ENCODE results near the gene SLC8A2.

The SLC8A2 gene

DNA sequence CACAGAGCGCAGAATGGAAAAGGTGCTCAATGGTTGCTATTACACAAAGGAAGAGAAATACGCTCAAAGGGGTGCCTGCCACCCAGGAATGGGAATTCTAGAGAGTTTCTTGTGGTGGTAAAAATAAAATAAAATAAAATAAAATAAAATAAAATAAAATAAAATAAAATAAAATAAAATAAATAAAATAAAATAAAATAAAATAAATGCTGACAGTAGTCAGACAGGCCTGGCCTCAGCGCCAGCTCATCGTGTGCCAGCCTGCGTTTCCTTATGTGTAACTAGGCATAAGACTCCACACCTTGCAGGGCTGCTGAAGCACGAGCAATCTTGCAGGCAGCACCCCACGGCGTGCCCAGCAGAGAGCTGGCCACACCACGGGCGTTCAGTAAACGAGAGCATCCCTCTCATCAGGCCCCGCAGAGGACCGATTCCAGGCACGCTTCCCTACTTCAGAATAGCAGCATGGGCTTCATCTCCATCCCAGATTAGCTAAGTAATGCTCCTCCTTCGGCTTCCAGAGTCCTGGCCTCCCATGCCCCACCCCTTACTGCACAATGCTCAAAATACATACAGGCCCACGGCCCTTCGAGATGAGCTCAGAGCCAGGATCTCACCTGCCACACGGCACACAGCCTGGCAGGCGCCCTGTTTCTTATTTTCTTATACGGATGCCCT, 37.6 kb upstream of the SLC8A2 start:
- TF ChIP-seq CTCF (IDR thresholded peaks at IDR 0.05; ENCODE audit: extremely low read depth, missing control alignments) = no peak
- DNase-seq (ENCODE audit: low spot score) = no peak

DNA sequence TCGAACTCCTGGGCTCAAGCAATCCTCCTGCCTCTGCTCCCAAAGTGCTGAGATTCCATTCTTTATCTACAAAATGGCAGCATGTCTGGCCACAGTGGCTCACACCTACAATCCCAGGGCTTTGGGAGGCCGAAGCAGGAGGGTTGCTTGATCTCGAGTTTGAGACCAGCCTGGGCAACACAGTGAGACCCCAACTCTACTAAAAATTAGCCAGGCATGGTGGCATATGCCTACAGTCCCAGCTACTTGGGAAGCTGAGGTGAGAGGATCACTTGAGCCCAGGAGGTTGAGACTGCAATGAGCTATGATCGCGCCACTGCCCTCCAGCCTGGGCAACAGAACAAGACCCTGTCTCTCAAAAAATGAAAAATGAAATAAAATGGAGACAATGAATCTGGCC, 37.0 kb upstream of the SLC8A2 start:
- no peak for TF ChIP-seq CTCF (IDR thresholded peaks at IDR 0.05; ENCODE audit: extremely low read depth, missing control alignments)
- DNase-seq (ENCODE audit: low spot score) = no peak

- no peak for DNase-seq (ENCODE audit: low spot score)
Measured at GRCh38 chr19:47507924-47508553, 36.3 kb upstream of the SLC8A2 start.

GRCh38 chr19:47507012-47507411, 35.3 kb upstream of the SLC8A2 start:
- no peak for DNase-seq (ENCODE audit: low spot score)
- no peak for TF ChIP-seq CTCF (IDR thresholded peaks at IDR 0.05; ENCODE audit: extremely low read depth, missing control alignments)

More at GRCh38 chr19:47507924-47508553, 36.3 kb upstream of the SLC8A2 start:
- no peak for TF ChIP-seq CTCF (IDR thresholded peaks at IDR 0.05; ENCODE audit: extremely low read depth, missing control alignments)

GRCh38 chr19:47506459-47506858, 34.8 kb upstream of the SLC8A2 start:
- DNase-seq (ENCODE audit: low spot score) = no peak

DNA sequence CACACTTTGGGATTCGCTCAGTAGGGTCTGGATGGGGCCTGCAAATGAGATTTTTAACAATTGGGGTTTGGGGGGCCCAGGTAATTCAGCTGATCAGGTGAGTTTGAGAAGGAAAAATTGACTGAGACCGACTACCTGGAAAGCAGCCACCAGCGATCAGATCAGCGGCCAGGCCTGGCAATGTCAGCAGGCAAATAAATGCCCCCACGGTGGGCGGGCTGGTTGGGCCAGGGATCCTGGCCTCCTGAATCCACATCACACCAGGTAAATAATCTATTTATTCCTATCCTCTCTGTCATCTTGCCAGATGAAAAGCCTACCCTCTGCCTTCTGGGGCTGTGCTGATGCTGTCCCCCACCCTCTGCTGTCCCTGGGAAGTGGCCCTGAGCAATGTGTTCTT, 33.8 kb upstream of the SLC8A2 start:
- no peak for DNase-seq (ENCODE audit: low spot score)
- no peak for TF ChIP-seq CTCF (IDR thresholded peaks at IDR 0.05; ENCODE audit: extremely low read depth, missing control alignments)

More at GRCh38 chr19:47506459-47506858, 34.8 kb upstream of the SLC8A2 start:
- no peak for TF ChIP-seq CTCF (IDR thresholded peaks at IDR 0.05; ENCODE audit: extremely low read depth, missing control alignments)

DNA sequence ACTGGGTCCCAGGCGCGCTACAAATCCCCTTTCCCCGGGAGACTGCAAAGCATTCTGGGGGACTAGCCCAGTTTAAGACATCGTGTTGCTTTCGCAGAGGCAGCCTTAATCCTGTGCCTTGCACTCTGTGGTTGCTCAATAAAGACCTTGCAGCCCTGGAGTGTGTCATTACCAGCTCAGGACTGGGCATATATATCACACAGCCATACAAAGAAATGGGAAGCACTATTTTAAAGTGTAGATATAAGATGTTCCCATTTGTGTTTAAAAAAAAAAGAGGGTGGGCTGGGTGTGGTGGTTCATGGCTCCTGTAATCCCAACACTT, 32.1 kb upstream of the SLC8A2 start:
- TF ChIP-seq CTCF (IDR thresholded peaks at IDR 0.05; ENCODE audit: extremely low read depth, missing control alignments) = no peak
- no peak for DNase-seq (ENCODE audit: low spot score)
